Testis (tissue), 3 donors: ENCODE data around the gene UPB1. TPM values are rescaled to one million over a fixed set of nuclear protein-coding genes. Genes with fewer than 3 reads are reported as not detected.

Source experiments
- DNase-seq: peaks from one replicate; pipeline ENCODE4 v3.0.0-alpha.2; 2019
- H3K27ac ChIP-seq, 2 donors: fragments of 200-600 bp; sonication (generic); one replicate each; pipeline ENCODE4 v1.5.1; 2019
- H3K27me3 ChIP-seq: fragments of 200-600 bp; sonication (generic); one replicate; pipeline ENCODE4 v1.5.1; 2019
- H3K36me3 ChIP-seq: fragments of 200-600 bp; sonication (generic); one replicate; pipeline ENCODE4 v1.5.1; 2017; ENCODE audit warnings: low read depth; ENCODE audit errors: missing control alignments
- H3K4me1 ChIP-seq: fragments of 200-600 bp; sonication (generic); one replicate; pipeline ENCODE4 v1.5.1; 2019
- H3K4me3 ChIP-seq, 2 donors: fragments of 200-600 bp; sonication (generic); one replicate each; pipeline ENCODE4 v1.5.1; 2017 to 2019
- H3K9me3 ChIP-seq: fragments of 200-600 bp; sonication (generic); one replicate; pipeline ENCODE4 v1.5.1; 2017
- CTCF ChIP-seq, 3 experiments: fragments of 450-650 bp in 2 of 3; fragments of 200-600 bp in 1 of 3; sonication (generic) in 1 of 3; IDR thresholded peaks; one replicate each; pipeline ENCODE4 v1.5.1; 2016 to 2019; ENCODE audit warnings: antibody characterized with exemption in 3 of 3, mild to moderate bottlenecking in 2 of 3, moderate library complexity in 1 of 3
- POLR2A ChIP-seq: fragments of 450-650 bp; IDR thresholded peaks from one replicate; pipeline ENCODE4 v1.6.1; 2017; ENCODE audit warnings: antibody characterized with exemption, mild to moderate bottlenecking, moderate library complexity
- WGBS, 2 donors: methylation state at CpG; one replicate each; pipeline ENCODE4 v1.1.5; 2018; 5-methylcytosine and 5-hydroxymethylcytosine counted together
- intact Hi-C: fragments of 100-400 bp; cut with DNase I; formaldehyde crosslinking; loops from one replicate; pipeline ENCODE4 v1.15.1; 2023; ENCODE audit warnings: low total_unique reads
- polyA plus RNA-seq: library from polyadenylated mRNA; stranded (reverse); fragments of 350-450 nt; fragmentation: Illumina TruSeq; extraction: RNeasy Lipid Tissue Mini Kit (QIAGEN cat#74804); gene quantifications from one replicate; pipeline ENCODE4 v1.2.3, GENCODE V29; 2014; ENCODE audit warnings: low read depth, low replicate concordance; ENCODE audit not compliant: insufficient read depth
- total RNA-seq, 2 donors: library from RNA; depleted of rRNA; stranded (reverse); fragments of >200 nt; gene quantifications; one replicate each; pipeline ENCODE4 v1.2.3, GENCODE V29; 2016

The UPB1 gene
- total and polyA plus RNA-seq, 3 donors from 2014 or later: 6.7 to 12.1 (median 11.5) TPM

GRCh38 chr22:24474221-24474620 is 20.9 kb upstream of the UPB1 start:
- intact Hi-C loops: no loop called here
- Histone ChIP-seq H3K27ac (no peak overlapping the region), H3K4me1 (peaks cover 16% of the 10 kb centered on the region)

GRCh38 chr22:24474649-24475255 is 20.4 kb upstream of the UPB1 start:
- DNase-seq: no peak
- H3K36me3 ChIP-seq: no peaks in the 10 kb centered on the region
- intact Hi-C loops: no loop called here
- H3K4me3 ChIP-seq: no peak overlapping the region
- TF ChIP-seq POLR2A: no peak
- no peak for TF ChIP-seq CTCF (IDR thresholded peaks at IDR 0.05)
- 81 to 85% methylated on average over 5 of the region's 5 CpGs for WGBS, 2 donors
- no peaks in the 10 kb centered on the region for H3K9me3 ChIP-seq
- H3K4me1 ChIP-seq: peaks cover 16% of the 10 kb centered on the region
- H3K27me3 ChIP-seq: no peaks in the 10 kb centered on the region
- H3K27ac ChIP-seq: no peak overlapping the region

More at GRCh38 chr22:24474221-24474620, 20.9 kb upstream of the UPB1 start:
- Histone ChIP-seq H3K9me3 (no peaks in the 10 kb centered on the region), H3K4me3 (no peak overlapping the region), H3K27me3 (no peaks in the 10 kb centered on the region), H3K36me3 (no peaks in the 10 kb centered on the region)
- no peak for DNase-seq
- WGBS, 2 donors: 52 to 58% methylated on average over 3 of the region's 3 CpGs
- no peak for TF ChIP-seq POLR2A
- no peak for TF ChIP-seq CTCF (IDR thresholded peaks at IDR 0.05)

- intact Hi-C loops: no loop called here
- no peak overlapping the region for H3K4me3 ChIP-seq
- TF ChIP-seq CTCF (IDR thresholded peaks at IDR 0.05): no peak
- H3K27me3 ChIP-seq: no peaks in the 10 kb centered on the region
- H3K36me3 ChIP-seq: no peaks in the 10 kb centered on the region
- no peaks in the 10 kb centered on the region for H3K4me1 ChIP-seq
- H3K27ac ChIP-seq: no peak overlapping the region
- no peaks in the 10 kb centered on the region for H3K9me3 ChIP-seq
- no peak for DNase-seq
- 62 to 85% methylated on average over 1 of the region's 1 CpG for WGBS, 2 donors
These were observed 13.5 kb upstream of the UPB1 start for GRCh38 chr22:24481641-24482040.

- DNase-seq: no peak
- H3K27me3 ChIP-seq: no peaks in the 10 kb centered on the region
- H3K4me3 ChIP-seq: no peak overlapping the region
- intact Hi-C loops: no loop called here
- no peaks in the 10 kb centered on the region for H3K9me3 ChIP-seq
- no peaks in the 10 kb centered on the region for H3K4me1 ChIP-seq
- WGBS, 2 donors: 77 to 79% methylated on average over 3 of the region's 3 CpGs
- TF ChIP-seq POLR2A (no peak), CTCF (IDR thresholded peaks at IDR 0.05) (no peak)
- no peaks in the 10 kb centered on the region for H3K36me3 ChIP-seq
- H3K27ac ChIP-seq: no peak overlapping the region
These were observed 12.6 kb upstream of the UPB1 start for GRCh38 chr22:24482575-24482974.

GRCh38 chr22:24482998-24483397 is 12.1 kb upstream of the UPB1 start:
- intact Hi-C loops: no loop called here
- TF ChIP-seq POLR2A: no peak
- TF ChIP-seq CTCF (IDR thresholded peaks at IDR 0.05): no peak
- WGBS, 2 donors: 78 to 80% methylated on average over 2 of the region's 2 CpGs
- H3K27me3 ChIP-seq: no peaks in the 10 kb centered on the region
- H3K36me3 ChIP-seq: no peaks in the 10 kb centered on the region
- DNase-seq: no peak
- no peak overlapping the region for H3K27ac ChIP-seq
- no peaks in the 10 kb centered on the region for H3K4me1 ChIP-seq
- H3K4me3 ChIP-seq: no peak overlapping the region
- no peaks in the 10 kb centered on the region for H3K9me3 ChIP-seq
